SK-N-MC (cell line): ENCODE results near the gene PEAK1.

Experiments
- EZH2 ChIP-seq: fragments of 200-600 bp; sonication (generic); IDR thresholded peaks from one replicate; pipeline ENCODE4 v1.6.1; 2017; ENCODE audit warnings: antibody characterized with exemption
- POLR2AphosphoS5 ChIP-seq: IDR thresholded peaks from 2 replicates; pipeline ENCODE4 v1.6.1; 2012; ENCODE audit warnings: mild to moderate bottlenecking, low read depth, low read length, borderline replicate concordance

DNA sequence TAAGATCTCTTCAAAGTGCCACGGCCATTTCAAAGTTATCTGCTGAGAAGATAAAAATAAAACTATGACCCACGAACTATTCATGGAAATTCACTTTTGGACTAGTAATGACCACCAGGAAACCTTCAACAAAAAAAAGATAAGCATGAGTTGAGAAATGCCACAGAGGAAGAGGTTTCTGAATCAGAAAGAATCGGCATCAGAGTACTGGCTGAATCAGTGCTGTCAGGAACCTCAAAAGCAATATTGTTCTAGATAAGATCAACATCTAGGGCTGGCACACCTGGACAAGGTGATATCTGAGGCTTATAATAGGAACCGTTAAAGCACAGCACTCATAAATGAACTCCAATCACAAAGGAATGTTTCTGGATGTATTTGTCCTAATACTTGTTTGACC, 72.7 kb downstream of the PEAK1 start:
- TF ChIP-seq POLR2AphosphoS5 (no peak), EZH2 (no peak)
